ENCODE results near the gene SCUBE1.
A peak's percentile ranks its signal among the peaks of the same experiment; 100 is the strongest.

The SCUBE1 gene

DNA sequence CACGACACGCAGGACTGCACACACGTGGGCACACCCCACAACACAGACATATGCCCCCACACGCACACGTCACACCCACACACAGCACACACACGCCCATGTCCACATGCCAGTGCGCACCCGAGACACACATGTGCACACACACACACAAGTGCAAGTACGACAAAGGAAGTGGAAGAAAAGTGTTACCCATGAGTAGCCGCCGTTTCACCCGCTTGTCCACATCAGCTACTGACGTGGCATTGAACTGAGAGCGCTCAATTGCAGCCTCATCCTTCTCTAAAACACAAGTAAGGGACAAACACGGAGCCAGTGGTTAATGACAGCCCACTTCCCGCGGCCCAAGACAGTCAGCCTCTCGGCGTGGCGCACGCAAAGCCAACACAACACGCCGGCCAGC is 87.9 kb downstream of the SCUBE1 start:
- Histone ChIP-seq H3K36me3 (no peaks in the 10 kb centered on the region), H3K4me3 (no peak overlapping the region), H4K20me1 (peaks cover 0 to 9% (median 0%) of the 10 kb centered on the region in 11 experiments; a peak in 2 of 22 replicates), H3K9me3 (replicated peaks in 1 of 11) (no peaks in the 10 kb centered on the region), H3K9ac (no peak overlapping the region), H3K4me1 (peaks cover 16 to 67% (median 53%) of the 10 kb centered on the region in 10 experiments; a peak in 19 of 20 replicates), H3K4me2 (peak overlapping the region in 9 of 11 experiments; percentile 49 to 94 (median 76); a peak in 18 of 22 replicates), H3K27ac (no peak overlapping the region), H3K27me3 (peaks cover 0 to 16% (median 0%) of the 10 kb centered on the region in 11 experiments; a peak in 5 of 22 replicates)
- TF ChIP-seq Cebpa-rat (IDR thresholded peaks at IDR 0.05), result no peak

DNA sequence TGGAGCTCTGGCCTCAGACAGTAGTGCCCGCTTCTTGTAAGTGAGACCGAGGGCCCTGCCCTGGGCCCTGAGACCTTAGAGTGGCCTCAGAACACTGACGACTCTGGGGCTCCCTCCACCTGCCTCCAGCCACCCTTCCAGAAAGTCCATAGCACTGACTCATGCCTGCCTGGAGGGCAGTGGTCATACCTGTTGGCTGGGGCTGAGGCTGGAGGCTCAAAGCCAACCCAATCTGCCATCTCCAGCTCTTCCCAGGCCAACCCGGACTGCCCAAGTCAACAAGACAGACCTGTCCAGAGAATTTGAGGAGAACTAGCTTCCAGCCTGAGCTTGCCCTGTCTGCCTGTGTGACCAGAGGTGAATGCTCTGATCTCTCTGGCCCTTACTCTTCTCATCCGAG is 89.3 kb downstream of the SCUBE1 start:
- H3K4me3 ChIP-seq, result no peak overlapping the region
- peak overlapping the region in 2 of 11 experiments; percentile 28 to 30; a peak in 4 of 22 replicates for H3K4me2 ChIP-seq
- H3K4me1 ChIP-seq, result peaks cover 16 to 71% (median 60%) of the 10 kb centered on the region in 10 experiments; a peak in 19 of 20 replicates
- H3K36me3 ChIP-seq, result no peaks in the 10 kb centered on the region
- no peak overlapping the region for H3K9ac ChIP-seq
- H3K27ac ChIP-seq, result no peak overlapping the region
- H3K27me3 ChIP-seq, result peaks cover 0 to 16% (median 0%) of the 10 kb centered on the region in 11 experiments; a peak in 4 of 22 replicates
- TF ChIP-seq Cebpa-rat (IDR thresholded peaks at IDR 0.05), result no peak
- H4K20me1 ChIP-seq, result peaks cover 0 to 12% (median 0%) of the 10 kb centered on the region in 11 experiments; a peak in 2 of 22 replicates
- no peaks in the 10 kb centered on the region for H3K9me3 ChIP-seq (replicated peaks in 1 of 11)

DNA sequence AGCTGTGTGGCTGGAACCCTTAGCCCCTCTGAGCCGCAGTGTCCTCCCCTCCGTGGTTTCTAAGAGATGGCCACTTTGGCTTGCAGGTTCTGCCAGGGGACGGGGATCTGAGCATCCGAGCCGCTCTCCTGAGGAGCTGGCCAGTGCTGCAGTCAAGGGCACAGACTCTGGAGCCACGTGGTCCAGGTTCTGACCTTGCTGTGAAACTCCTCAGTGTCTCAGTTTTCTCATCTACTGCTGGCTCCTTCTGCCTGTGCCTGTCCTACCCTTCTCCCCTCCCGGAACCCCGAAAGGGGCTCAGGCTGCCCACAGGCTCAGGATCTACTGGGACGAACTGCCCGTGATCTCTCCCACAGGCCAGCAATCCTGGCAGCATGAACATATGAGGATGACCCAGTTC is 90.9 kb downstream of the SCUBE1 start:
- Histone ChIP-seq H3K27ac (no peak overlapping the region), H3K9ac (no peak overlapping the region), H4K20me1 (peaks cover 0 to 12% (median 0%) of the 10 kb centered on the region in 11 experiments; a peak in 2 of 22 replicates), H3K36me3 (no peaks in the 10 kb centered on the region), H3K27me3 (peaks cover 0 to 9% (median 0%) of the 10 kb centered on the region in 11 experiments; a peak in 3 of 22 replicates), H3K9me3 (replicated peaks in 1 of 11) (no peaks in the 10 kb centered on the region), H3K4me1 (peaks cover 9 to 71% (median 60%) of the 10 kb centered on the region in 10 experiments; a peak in 19 of 20 replicates), H3K4me2 (no peak overlapping the region), H3K4me3 (no peak overlapping the region)
- no peak for TF ChIP-seq Cebpa-rat (IDR thresholded peaks at IDR 0.05)

DNA sequence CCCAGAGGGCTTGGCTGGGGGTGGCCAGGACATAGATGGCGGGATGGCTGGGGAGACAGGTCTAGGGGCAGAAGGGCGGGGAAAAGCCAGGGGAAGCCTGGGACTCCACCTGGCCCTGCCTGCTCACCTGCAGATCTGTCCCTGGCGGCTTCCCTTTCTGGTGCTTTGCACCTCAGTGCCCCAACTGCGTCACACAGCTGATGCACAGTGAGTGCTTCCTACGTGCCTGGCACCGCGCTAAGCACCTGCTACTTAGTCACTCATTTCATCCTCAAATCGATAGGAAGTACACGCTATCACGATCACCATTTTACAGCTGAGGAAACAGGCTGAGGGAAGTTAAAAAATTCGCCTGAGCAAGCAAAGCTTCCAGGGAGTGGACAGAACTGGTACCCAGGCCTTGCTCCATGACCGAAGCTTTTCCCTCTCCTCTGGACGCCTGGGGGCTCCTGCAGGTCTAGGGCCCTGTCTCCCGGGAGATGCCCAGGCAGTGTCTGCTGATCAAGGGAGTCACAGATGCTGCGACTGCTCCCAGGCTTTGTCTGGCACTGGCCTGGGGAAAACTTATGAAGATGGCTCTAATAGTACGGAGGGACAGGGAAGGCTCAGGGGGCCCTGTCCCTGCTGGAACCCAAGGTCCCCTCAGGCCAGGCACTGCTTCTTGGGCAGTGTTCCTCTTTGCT is 93.2 kb downstream of the SCUBE1 start:
- H3K4me2 ChIP-seq, result peak overlapping the region in 7 of 11 experiments; percentile 24 to 59 (median 48); a peak in 14 of 22 replicates
- H3K4me1 ChIP-seq, result peaks cover 5 to 71% (median 60%) of the 10 kb centered on the region in 10 experiments; a peak in 19 of 20 replicates
- no peaks in the 10 kb centered on the region for H3K36me3 ChIP-seq
- no peaks in the 10 kb centered on the region for H3K27me3 ChIP-seq
- no peak overlapping the region for H3K9ac ChIP-seq
- no peak for TF ChIP-seq Cebpa-rat (IDR thresholded peaks at IDR 0.05)
- H4K20me1 ChIP-seq, result peaks cover 0 to 23% (median 0%) of the 10 kb centered on the region in 11 experiments; a peak in 1 of 22 replicates
- no peak overlapping the region for H3K4me3 ChIP-seq
- H3K27ac ChIP-seq, result no peak overlapping the region
- no peaks in the 10 kb centered on the region for H3K9me3 ChIP-seq (replicated peaks in 1 of 11)

DNA sequence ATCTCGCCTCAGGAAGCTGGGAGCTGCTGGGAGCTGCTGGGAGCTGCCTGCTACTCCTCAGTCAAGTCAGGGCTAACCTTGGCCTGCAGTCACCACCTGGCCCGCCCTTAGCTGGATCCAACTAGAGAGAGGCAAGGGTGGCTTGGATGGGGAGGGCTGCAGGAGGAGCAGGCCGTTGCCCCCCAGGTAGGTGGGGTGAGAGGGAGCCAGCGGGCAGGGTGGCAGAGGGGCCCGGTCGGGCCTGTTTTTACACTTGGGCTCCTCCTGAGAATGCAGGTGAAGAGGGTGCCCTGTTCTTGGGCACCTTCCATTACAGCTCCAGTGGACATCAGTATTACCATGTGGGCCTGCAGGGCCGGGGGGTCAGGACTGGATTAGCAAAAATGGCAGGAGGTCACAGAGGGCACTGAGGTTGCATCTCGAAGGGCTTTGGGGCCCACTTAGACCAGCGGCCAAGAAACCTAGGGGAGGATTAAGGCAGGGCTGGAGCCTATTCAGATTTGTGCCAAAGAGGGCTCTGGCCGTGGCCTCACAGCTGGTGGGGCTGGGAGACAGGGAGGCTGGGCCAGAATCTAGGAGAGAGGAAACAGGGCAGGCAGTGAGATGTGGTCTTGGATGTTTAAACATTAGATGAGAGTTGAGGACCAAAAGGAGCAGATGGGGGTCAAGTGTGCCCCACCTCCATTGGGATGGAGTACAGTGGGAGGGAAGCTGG is 95.5 kb downstream of the SCUBE1 start:
- no peak overlapping the region for H3K4me3 ChIP-seq
- TF ChIP-seq Cebpa-rat (IDR thresholded peaks at IDR 0.05), result no peak

DNA sequence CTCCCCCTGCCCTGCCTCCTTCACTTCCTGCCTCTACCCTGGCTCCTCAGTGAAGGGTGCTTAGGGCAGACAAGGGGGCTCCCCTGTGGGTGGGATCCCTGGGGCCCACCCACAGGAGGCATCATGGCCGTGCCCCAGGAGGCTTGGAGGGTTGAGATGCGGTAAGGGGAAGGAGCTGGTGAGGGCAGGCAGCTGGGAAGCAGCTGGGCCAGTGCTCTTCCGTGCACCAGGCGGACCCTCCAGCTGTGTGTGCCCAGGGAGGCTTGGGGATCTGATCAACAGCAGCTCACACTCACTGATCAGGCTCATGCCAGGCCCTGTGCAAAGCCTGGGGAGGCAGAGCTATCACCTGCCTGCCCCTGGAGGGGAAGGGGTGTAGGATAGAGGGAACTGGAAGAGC is 97.0 kb downstream of the SCUBE1 start:
- peaks cover 0 to 24% (median 0%) of the 10 kb centered on the region in 11 experiments; a peak in 1 of 22 replicates for H4K20me1 ChIP-seq
- no peaks in the 10 kb centered on the region for H3K27me3 ChIP-seq
- H3K4me1 ChIP-seq, result peaks cover 5 to 85% (median 65%) of the 10 kb centered on the region in 10 experiments; a peak in 19 of 20 replicates
- no peak for TF ChIP-seq Cebpa-rat (IDR thresholded peaks at IDR 0.05)
- H3K4me3 ChIP-seq, result no peak overlapping the region
- peak overlapping the region in 4 of 11 experiments; percentile 24 to 51 (median 32); a peak in 5 of 22 replicates for H3K9ac ChIP-seq
- H3K4me2 ChIP-seq, result peak overlapping the region in 10 of 11 experiments; percentile 20 to 91 (median 73); a peak in 20 of 22 replicates
- no peaks in the 10 kb centered on the region for H3K9me3 ChIP-seq (replicated peaks in 1 of 11)
- H3K36me3 ChIP-seq, result no peaks in the 10 kb centered on the region
- peak overlapping the region in 4 of 11 experiments; percentile 35 to 60 (median 42); a peak in 7 of 22 replicates for H3K27ac ChIP-seq

More for the DNA sequence above, 95.5 kb downstream of the SCUBE1 start:
- peak overlapping the region in 9 of 11 experiments; percentile 31 to 91 (median 73); a peak in 19 of 22 replicates for H3K4me2 ChIP-seq
- H3K4me1 ChIP-seq, result peaks cover 5 to 83% (median 65%) of the 10 kb centered on the region in 10 experiments; a peak in 19 of 20 replicates
- no peaks in the 10 kb centered on the region for H3K36me3 ChIP-seq
- no peaks in the 10 kb centered on the region for H3K9me3 ChIP-seq (replicated peaks in 1 of 11)
- H3K9ac ChIP-seq, result peak overlapping the region in 2 of 11 experiments; percentile 1 to 33; a peak in 2 of 22 replicates
- H4K20me1 ChIP-seq, result peaks cover 0 to 24% (median 0%) of the 10 kb centered on the region in 11 experiments; a peak in 2 of 22 replicates
- no peaks in the 10 kb centered on the region for H3K27me3 ChIP-seq
- H3K27ac ChIP-seq, result peak overlapping the region in 4 of 11 experiments; percentile 7 to 54 (median 14); a peak in 5 of 22 replicates

DNA sequence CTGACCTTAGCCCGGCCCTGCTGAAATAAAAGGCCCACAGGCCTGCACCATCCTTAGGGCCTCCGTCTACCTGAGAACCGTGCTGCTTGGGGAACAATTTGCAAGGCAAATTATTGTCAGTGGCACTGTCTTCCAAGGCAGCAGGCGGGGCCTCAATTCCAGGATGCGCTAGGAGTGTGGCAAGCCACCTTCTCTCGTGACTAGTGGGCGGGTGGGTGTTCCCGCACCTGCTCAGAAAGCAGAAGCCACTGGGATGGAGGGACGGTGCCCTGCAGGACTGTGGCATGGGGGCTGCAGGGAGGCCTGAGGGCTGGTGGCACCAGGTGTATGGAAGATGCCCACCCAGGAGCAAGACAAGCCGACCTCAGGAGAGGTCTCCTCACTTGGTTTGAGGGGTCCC is 97.5 kb downstream of the SCUBE1 start:
- H3K27ac ChIP-seq, result peak overlapping the region in 4 of 11 experiments; percentile 0 to 60 (median 34); a peak in 7 of 22 replicates
- TF ChIP-seq Cebpa-rat (IDR thresholded peaks at IDR 0.05), result no peak
- no peaks in the 10 kb centered on the region for H3K27me3 ChIP-seq
- no peaks in the 10 kb centered on the region for H3K9me3 ChIP-seq (replicated peaks in 1 of 11)
- peak overlapping the region in 2 of 11 experiments; percentile 19 to 25; a peak in 3 of 22 replicates for H3K9ac ChIP-seq
- H3K4me2 ChIP-seq, result peak overlapping the region in 10 of 11 experiments; percentile 20 to 91 (median 73); a peak in 19 of 22 replicates
- H4K20me1 ChIP-seq, result peaks cover 0 to 22% (median 0%) of the 10 kb centered on the region in 11 experiments; a peak in 2 of 22 replicates
- no peak overlapping the region for H3K4me3 ChIP-seq
- no peaks in the 10 kb centered on the region for H3K36me3 ChIP-seq
- H3K4me1 ChIP-seq, result peaks cover 5 to 81% (median 65%) of the 10 kb centered on the region in 10 experiments; a peak in 19 of 20 replicates

DNA sequence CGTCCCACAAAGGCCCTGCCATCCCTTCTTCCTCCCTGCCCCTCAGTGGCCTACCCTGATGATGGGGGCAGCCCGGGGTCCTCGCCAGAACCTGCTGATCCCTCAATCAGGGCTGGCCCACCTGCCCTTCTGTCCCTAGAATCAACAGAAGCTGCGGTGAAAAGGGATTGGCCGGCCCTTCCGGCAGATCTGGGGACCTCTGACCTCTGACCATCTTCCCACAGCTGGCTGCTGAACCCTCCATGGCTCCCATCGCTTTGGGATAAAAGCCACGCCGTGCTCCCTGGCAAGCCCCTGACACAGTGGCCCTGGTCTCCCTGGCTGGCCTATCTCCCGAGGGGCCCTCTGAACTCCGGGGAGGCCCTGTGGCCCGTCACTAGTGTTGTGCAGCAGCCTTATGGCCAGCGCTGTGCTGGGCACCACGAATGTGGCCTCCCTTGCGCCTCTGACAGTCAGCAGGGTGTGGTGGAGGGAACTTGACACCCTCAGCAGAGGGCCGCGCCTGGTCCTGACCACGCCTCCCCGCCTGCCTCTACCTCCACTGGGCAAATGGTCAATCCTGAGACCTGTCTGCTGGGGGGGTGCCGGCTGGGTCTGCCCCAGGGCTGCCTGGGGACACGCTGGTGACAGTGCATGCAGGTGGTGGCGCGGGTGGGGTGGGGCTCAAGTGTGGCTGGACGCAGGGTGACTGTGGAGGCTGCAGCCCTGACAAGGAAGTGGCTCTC is 98.2 kb downstream of the SCUBE1 start:
- peaks cover 0 to 22% (median 0%) of the 10 kb centered on the region in 11 experiments; a peak in 2 of 22 replicates for H4K20me1 ChIP-seq
- H3K27me3 ChIP-seq, result no peaks in the 10 kb centered on the region
- TF ChIP-seq Cebpa-rat (IDR thresholded peaks at IDR 0.05), result no peak
- no peaks in the 10 kb centered on the region for H3K9me3 ChIP-seq (replicated peaks in 1 of 11)
- H3K4me3 ChIP-seq, result no peak overlapping the region
- no peaks in the 10 kb centered on the region for H3K36me3 ChIP-seq
- H3K4me2 ChIP-seq, result peak overlapping the region in 9 of 11 experiments; percentile 20 to 91 (median 73); a peak in 17 of 22 replicates
- peak overlapping the region in 1 of 11 experiments; percentile 14; a peak in 1 of 22 replicates for H3K9ac ChIP-seq
- H3K4me1 ChIP-seq, result peaks cover 5 to 79% (median 57%) of the 10 kb centered on the region in 10 experiments; a peak in 19 of 20 replicates
- H3K27ac ChIP-seq, result peak overlapping the region in 3 of 11 experiments; percentile 29 to 39 (median 38); a peak in 2 of 22 replicates

Measured in BLaER1 treated with 17β-estradiol and CSF1 and Interleukin-3, amounts not matched to agents 10 nM and 100 nM (cell line).